ENCODE data around the gene LRRC37A.

- TF ChIP-seq ZBTB21 (CRISPR knock-in tag; IDR thresholded peaks at IDR 0.05; ENCODE audit: borderline replicate concordance) (no peak), STAT6 (CRISPR knock-in tag; conservative IDR thresholded peaks at IDR 0.05; ENCODE audit: low read depth) (no peak)
- TF ChIP-seq, protein P1, sequence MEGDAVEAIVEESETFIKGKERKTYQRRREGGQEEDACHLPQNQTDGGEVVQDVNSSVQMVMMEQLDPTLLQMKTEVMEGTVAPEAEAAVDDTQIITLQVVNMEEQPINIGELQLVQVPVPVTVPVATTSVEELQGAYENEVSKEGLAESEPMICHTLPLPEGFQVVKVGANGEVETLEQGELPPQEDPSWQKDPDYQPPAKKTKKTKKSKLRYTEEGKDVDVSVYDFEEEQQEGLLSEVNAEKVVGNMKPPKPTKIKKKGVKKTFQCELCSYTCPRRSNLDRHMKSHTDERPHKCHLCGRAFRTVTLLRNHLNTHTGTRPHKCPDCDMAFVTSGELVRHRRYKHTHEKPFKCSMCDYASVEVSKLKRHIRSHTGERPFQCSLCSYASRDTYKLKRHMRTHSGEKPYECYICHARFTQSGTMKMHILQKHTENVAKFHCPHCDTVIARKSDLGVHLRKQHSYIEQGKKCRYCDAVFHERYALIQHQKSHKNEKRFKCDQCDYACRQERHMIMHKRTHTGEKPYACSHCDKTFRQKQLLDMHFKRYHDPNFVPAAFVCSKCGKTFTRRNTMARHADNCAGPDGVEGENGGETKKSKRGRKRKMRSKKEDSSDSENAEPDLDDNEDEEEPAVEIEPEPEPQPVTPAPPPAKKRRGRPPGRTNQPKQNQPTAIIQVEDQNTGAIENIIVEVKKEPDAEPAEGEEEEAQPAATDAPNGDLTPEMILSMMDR (IDR thresholded peaks at IDR 0.05) = no peak
- TF ChIP-seq, protein P2, sequence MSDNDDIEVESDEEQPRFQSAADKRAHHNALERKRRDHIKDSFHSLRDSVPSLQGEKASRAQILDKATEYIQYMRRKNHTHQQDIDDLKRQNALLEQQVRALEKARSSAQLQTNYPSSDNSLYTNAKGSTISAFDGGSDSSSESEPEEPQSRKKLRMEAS (CRISPR knock-in tag; IDR thresholded peaks at IDR 0.05) = no peak
These were observed 30.3 kb upstream of the LRRC37A start for GRCh38 chr17:46264456-46265198.

All from WTC11 (cell line).